Non-pigmented ciliary epithelial cell (primary cell): Measurements from ENCODE around the gene OR5W2.
"Not testable (repeated sequence)": the region's sequence is repeated elsewhere in the genome, so short reads cannot be mapped to it uniquely, and the experiment has no call there.

ENCODE experiments used
- DNase-seq: peaks from one replicate; pipeline ENCODE4 v3.0.0-alpha.2; 2010; ENCODE audit warnings: low read depth

Gene OR5W2

DNA sequence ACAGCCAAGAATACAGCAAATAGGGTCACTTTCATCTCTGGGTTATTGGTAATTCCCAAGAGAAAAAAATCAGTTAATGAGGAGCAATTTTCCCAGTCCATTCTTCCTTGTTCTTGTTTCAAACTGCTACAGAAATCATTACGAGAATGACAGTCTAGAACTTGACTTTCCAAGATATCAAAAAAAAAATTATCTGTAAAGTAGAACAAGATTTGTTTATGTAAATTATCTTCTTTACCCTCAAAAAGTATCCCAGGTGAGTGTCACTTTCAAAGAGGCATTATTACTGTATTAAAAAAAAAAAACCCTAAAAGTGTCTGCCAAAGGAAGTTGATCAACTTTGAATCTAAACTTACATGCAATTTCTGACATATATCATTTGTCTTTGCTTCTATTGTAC is at the start of gene OR5W2:
TSS of gene OR5W2 (minus strand) at position 101 of the 400 bp plus-strand sequence. CDS start at position 101, 0 bp downstream.
- no peak for DNase-seq

DNA sequence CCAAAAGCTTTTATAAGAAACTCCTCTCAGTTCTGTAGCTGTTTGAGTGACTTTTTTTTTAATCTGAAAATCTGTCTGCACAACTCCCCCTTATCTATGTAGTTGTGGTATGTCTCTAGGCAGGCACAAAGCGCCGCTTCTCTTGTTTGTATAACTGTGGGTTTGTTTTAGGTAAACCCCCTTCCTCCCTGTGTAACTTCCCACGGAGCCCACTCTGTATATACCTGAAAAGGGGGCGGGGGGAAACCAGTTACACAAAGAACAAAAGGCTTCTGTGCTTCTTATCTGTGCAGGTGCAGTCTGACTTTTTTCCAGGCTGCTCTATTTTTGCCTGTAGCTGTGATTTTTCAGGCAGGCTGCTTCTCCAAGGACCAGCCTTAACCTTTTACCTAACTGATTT is 42.1 kb upstream of the OR5W2 start:
- no peak for DNase-seq

DNA sequence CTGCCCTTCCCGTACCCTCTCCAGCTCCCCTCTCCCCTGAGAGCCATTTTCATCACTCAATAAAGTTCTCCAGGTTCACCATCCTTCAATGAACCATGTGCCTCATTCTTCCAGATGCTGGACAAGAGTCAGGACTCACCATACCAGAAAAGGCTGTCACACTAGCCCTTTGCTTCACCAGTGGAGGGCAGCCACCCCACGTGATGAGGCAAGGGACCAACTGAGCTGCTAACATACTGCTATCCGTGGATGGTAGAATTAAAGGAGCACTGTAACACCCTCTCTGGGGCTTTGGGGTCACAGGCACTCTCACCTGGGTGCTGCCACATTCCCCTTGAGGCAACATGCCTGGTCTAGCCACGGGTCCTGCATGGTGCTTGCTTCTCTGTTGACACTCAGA is 34.9 kb upstream of the OR5W2 start:
- DNase-seq: no peak

DNA sequence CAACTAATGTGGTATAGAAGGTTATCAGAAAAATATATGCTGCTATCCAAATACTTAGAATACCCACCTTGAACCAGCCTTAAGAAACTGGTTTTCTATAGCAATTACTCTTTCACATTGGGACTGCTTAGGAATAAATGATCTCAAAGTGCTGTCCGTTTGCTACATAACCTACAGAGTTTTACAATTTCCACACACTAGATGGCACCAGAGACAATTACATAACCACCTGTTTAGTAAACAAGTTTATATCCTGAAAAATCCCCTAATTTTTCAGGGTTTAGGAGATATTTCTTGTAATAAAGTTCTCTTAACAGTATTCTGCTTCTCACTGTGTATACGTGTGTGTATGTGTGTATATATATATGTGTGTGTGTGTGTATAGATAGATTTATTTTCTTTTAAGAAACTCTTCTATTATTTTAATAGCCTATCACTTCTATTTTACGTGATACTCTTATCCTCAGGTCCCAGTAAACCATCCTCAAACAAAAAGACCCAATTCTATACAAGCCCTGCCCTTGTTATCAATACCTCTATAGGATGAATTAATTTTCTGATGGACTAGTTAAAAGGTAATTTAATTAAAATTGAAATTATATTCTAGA is 28.5 kb upstream of the OR5W2 start:
- no peak for DNase-seq

DNA sequence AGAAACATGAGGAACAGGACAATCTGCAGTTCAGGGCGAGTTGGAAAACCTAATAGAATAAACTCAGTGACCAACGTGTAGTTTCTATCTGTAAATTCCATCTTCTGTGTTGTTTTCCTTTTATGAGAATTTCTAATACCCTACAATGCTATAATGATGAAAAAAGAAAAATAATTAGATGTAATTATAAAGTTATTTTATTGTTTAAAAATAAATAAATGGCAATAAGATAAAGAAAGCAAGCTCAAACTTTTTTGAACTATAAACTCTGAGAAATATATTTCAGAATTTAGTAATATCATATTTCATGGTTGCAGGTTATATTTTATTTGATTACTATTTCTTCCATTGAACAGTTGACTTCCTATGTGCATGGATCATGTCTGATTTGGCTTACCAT is 21.9 kb upstream of the OR5W2 start, which contains the start of gene OR5I1:
TSS of gene OR5I1 (minus strand) at position 101 of the 400 bp plus-strand sequence. CDS start at position 101, 0 bp downstream.
- no peak for DNase-seq

DNA sequence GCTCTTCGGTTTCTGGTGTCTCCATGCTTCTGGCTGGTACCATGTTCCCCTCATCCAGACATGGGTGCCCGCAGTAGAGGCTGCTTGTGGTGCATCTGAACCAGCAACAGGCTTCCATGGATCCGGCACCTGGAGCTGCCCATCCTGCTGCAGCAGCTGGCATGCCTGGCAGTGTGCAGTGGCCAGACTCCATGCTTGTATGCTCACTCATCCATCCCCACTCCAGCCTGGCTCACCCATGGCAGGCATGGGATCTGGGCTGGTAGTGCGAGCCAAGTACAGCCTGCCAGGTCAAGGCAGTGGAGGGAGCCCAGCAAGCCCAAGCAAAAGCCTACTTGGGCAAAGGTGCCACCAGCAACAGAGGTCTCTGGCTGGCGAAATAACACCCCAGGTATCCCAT is 6.2 kb upstream of the OR5W2 start:
- no peak for DNase-seq

DNA sequence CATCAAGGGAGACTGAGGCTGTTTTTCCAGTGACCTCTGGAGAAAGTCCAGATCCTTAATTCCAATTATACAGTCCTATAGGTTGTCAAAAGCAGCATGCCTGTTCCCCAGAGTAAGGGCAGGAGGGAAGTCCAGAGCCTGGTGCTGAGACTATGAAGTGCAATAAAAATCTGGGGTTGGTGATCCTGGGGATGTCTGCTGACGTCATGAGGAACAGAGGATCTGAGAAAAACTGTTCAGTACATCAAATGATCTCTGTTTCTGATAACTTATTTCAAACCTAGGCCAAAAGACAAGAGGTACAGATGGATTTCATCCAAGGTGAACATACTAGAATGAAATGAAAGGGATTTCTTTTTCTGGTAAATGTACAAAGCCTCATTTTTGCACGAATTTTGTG is 12.1 kb downstream of the OR5W2 start:
- no peak for DNase-seq

DNA sequence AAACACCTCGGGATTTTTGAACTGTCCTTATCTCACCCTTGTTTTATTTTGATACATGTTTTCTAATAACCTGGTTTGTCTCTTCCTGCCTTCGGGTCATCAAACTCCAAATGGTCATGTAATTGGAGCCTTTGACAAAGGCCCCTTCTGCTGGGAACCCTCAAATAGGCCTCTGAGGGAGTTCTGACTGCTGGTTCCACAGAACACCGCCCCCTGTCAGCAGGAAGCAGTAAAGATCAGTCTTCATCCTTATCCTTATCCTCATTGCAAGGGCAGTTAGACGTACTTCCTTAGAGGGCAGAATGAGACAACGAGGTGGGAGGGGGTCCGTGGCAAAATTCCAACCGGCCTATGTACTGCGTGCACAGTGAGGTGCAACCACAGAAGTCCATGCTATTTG is 19.2 kb downstream of the OR5W2 start:
- DNase-seq: no peak

DNA sequence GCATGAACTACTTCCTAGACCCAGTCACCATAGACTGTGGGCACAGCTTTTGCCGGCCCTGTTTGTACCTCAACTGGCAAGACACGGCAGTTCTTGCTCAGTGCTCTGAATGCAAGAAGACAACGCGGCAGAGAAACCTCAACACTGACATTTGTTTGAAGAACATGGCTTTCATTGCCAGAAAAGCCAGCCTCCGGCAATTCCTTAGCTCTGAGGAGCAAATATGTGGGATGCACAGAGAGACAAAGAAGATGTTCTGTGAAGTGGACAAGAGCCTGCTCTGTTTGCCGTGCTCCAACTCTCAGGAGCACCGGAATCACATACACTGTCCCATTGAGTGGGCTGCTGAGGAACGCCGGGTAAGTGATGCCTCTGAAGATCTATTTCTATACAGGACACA is 28.9 kb downstream of the OR5W2 start:
- DNase-seq: not testable (repeated sequence)

DNA sequence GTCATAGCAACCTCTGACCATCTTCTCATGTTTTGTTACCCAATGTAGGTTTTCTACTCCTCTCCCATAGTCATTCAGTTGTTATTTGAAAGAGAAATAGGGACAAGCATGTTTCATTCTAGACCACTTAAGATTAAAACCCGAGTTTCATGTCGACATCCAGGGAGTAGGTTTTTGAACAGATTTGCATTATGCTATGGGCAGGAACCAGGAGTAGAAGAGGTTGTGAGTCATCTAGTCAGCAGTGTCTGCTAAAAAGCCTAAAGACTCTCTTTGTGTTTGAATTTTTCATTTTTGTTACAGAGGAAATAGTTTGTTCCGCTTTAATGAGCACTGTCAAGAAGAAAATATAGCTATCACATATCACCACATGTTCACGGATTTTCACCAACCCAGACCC is 29.4 kb downstream of the OR5W2 start:
- DNase-seq: not testable (repeated sequence)

DNA sequence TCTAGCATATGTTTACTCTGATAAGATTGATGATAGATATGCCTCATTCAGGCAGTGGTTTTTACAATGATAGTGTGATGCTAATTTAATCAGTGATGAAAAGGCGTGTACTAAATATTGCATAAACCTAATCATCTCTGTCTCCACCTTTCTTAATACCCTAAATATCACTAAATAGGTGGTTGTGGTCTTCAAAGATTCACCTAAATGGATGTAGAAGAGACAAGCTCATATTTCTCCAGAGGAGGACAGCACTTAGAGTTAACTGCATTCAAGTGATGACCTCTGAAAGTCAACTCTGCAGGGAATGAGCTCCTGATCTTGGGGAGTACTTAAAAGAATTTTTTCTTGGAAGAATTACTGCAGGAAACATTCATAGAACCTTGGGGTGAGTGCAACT is 31.4 kb downstream of the OR5W2 start, which contains the start of gene TRIM51:
TSS of gene TRIM51 (plus strand) at position 301 of the 400 bp plus-strand sequence. CDS start 2,132 bp downstream, outside the sequence.
- DNase-seq: not testable (repeated sequence)

DNA sequence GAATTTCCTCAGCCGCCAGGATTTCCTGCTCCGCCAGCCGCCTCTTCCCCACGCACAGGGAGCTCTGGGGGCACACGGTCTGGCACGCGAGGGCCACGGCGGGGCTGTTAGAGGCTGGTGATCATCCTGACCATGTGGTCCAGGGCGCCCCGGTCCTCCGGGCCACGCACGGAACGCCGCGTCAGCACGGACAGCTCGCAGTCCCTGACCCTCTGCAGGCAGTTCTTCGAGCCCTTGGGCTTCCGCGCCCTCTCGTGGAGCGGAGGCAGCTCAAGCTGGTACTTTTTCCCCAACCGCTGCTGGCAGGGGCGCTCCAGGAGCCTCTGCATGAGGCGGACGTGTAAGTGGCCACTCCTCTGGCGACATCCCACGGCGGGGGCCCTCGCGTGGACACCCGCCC is 41.2 kb downstream of the OR5W2 start:
- not testable (repeated sequence) for DNase-seq

DNA sequence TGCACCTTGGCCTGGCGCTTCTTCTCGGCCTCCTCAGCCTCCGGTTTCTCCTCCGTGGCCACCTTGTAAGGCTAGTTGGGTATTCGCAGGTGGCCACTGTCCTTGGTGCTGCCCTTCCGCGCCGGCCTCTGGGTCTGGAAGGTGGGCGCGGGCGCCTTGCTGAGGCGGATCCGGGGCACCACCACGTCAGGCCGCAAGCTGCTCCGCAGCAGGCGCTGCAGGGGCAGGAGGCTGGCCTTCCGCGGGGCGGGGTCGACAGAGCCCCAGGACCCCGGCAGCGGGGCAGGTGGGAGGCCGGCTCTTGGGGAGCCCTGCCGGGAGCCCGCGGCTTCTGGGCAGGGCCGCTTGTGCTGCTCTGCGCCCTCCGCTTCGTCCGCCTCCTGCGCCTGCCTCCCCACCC is 41.7 kb downstream of the OR5W2 start:
- not testable (repeated sequence) for DNase-seq

DNA sequence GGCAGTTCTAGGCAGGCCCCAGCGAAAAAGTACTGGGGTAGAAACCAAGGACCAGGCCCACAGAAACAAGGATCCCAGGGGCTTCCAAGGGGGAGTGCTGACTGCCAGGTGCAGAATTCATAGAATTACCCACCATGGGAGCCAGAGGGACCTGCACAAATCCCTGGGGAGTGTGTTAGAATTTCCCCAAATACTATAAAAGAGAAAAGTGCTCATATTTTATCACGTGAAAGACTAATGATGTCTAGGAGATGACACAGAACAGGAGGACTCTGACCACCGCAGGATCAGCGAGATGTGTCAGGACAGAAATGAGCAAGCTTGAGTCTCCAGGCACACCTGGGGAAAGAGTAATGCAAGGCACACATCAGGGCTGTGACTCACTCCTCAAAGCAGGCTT is 47.0 kb downstream of the OR5W2 start:
- not testable (repeated sequence) for DNase-seq
